ENCODE data around the gene NR3C1.

Gene NR3C1

GRCh38 chr5:143304836-143305475, 98.5 kb downstream of the NR3C1 start:
- no peak for DNase-seq

GRCh38 chr5:143302341-143303045, 101.0 kb downstream of the NR3C1 start:
- DNase-seq: no peak

GRCh38 chr5:143297756-143298155, 105.7 kb downstream of the NR3C1 start:
- no peak for DNase-seq

- no peak for DNase-seq
These were observed 113.4 kb downstream of the NR3C1 start for GRCh38 chr5:143290125-143290524.

GRCh38 chr5:143284521-143284920, 119.0 kb downstream of the NR3C1 start:
- no peak for DNase-seq

GRCh38 chr5:143284002-143284401, 119.5 kb downstream of the NR3C1 start:
- no peak for DNase-seq

GRCh38 chr5:143281226-143281625, 122.3 kb downstream of the NR3C1 start:
- no peak for DNase-seq

- DNase-seq: peak in 1 of 2 experiments; percentile 39
These were observed 123.8 kb downstream of the NR3C1 start for GRCh38 chr5:143279698-143280097.

- DNase-seq: no peak
These were observed 126.0 kb downstream of the NR3C1 start for GRCh38 chr5:143277536-143277935.

- no peak for DNase-seq
These were observed 127.7 kb downstream of the NR3C1 start for GRCh38 chr5:143275512-143276363.

- no peak for DNase-seq
These were observed 128.5 kb downstream of the NR3C1 start for GRCh38 chr5:143274952-143275351.

- DNase-seq: no peak
These were observed 132.1 kb downstream of the NR3C1 start for GRCh38 chr5:143271431-143271830.

- no peak for DNase-seq
These were observed 135.1 kb downstream of the NR3C1 start for GRCh38 chr5:143268388-143268787.

GRCh38 chr5:143267186-143267585, 136.3 kb downstream of the NR3C1 start:
- DNase-seq: no peak

GRCh38 chr5:143265995-143266394, 137.5 kb downstream of the NR3C1 start:
- DNase-seq: no peak

GRCh38 chr5:143263272-143263810, 140.1 kb downstream of the NR3C1 start:
- DNase-seq: no peak

GRCh38 chr5:143262393-143263174, 140.9 kb downstream of the NR3C1 start:
- no peak for DNase-seq

- no peak for DNase-seq
These were observed 141.6 kb downstream of the NR3C1 start for GRCh38 chr5:143261748-143262392.

- no peak for DNase-seq
These were observed 144.3 kb downstream of the NR3C1 start for GRCh38 chr5:143259254-143259605.

GRCh38 chr5:143258559-143259253, 144.8 kb downstream of the NR3C1 start:
- no peak for DNase-seq

- no peak for DNase-seq
These were observed 148.7 kb downstream of the NR3C1 start for GRCh38 chr5:143254819-143255218.

- DNase-seq: no peak
These were observed 151.5 kb downstream of the NR3C1 start for GRCh38 chr5:143251946-143252345.

All from NCI-H526 (cell line).